ENCODE results near the gene OTOG. TPM values are rescaled to one million over a fixed set of nuclear protein-coding genes. Genes with fewer than 3 reads are reported as not detected.

The OTOG gene
- total RNA-seq, 1 experiment from 2014 or later = 0.35 TPM

- Histone ChIP-seq H3K79me2 (ENCODE audit: insufficient read depth, low read length) (no peaks in the 10 kb centered on the region), H2AFZ (ENCODE audit: low read length) (no peak overlapping the region), H2BK12ac (ENCODE audit: insufficient read length, low read depth, low read length) (no peak overlapping the region), H3K14ac (ENCODE audit: insufficient read depth, low read length) (no peak overlapping the region), H3K18ac (ENCODE audit: insufficient read length, low read depth, low read length) (no peak overlapping the region), H3K9ac (ENCODE audit: extremely low read depth, insufficient read length, low read length) (no peak overlapping the region), H3K79me1 (ENCODE audit: insufficient read depth, low read depth, low read length, poor library complexity, severe bottlenecking) (no peaks in the 10 kb centered on the region), H3T11ph (ENCODE audit: low read length) (no peak overlapping the region), H4K20me1 (ENCODE audit: control insufficient read depth, insufficient read depth, insufficient read length) (peaks cover 2% of the 10 kb centered on the region), H4K5ac (ENCODE audit: insufficient read length, low read depth, low read length) (no peak overlapping the region), H4K91ac (ENCODE audit: insufficient read length, low read depth, low read length) (no peak overlapping the region), H2BK120ac (ENCODE audit: low read depth, low read length, poor library complexity, severe bottlenecking) (no peak overlapping the region), H4K8ac (replicated peaks; ENCODE audit: insufficient read length, low read depth, low read length) (no peak overlapping the region), H2BK20ac (ENCODE audit: low read depth, low read length, poor library complexity, severe bottlenecking) (no peak overlapping the region), H3K9me3 (ENCODE audit: control insufficient read depth, low read depth, low read length) (no peaks in the 10 kb centered on the region), H3K4me1 (ENCODE audit: insufficient read depth, low read length) (no peaks in the 10 kb centered on the region), H3K23me2 (ENCODE audit: insufficient read length, low read depth, low read length, poor library complexity, severe bottlenecking) (no peaks in the 10 kb centered on the region), H3K56ac (ENCODE audit: insufficient read length, low read depth, low read length) (no peak overlapping the region), H3K4me2 (ENCODE audit: insufficient read depth, insufficient read length, low read length) (no peak overlapping the region), H3K27ac (ENCODE audit: insufficient read length, low read depth, low read length) (no peak overlapping the region), H3K27me3 (ENCODE audit: insufficient read depth, low read length) (no peaks in the 10 kb centered on the region), H2AK5ac (ENCODE audit: insufficient read length, low read length) (no peak overlapping the region), H3K4ac (ENCODE audit: low read depth, low read length) (no peak overlapping the region), H2BK5ac (ENCODE audit: insufficient read length, low read length) (no peak overlapping the region), H3K23ac (ENCODE audit: insufficient read length, low read depth, low read length) (no peak overlapping the region), H2BK15ac (ENCODE audit: low read depth, low read length) (no peak overlapping the region)
- Mint-ChIP-seq H3K36me3 (ENCODE audit: insufficient read depth in 1 of 3, low read depth in 3 of 3) (no peaks in the 10 kb centered on the region), H3K27ac (peak overlapping the region in 1 of 3 experiments; percentile 42; a peak in 2 of 7 replicates), H3K4me3 (no peak overlapping the region), H3K27me3 (ENCODE audit: low read depth) (peaks cover 22% of the 10 kb centered on the region), H3K4me1 (peaks cover 12 to 20% of the 10 kb centered on the region in 2 experiments), H3K9me3 (no peaks in the 10 kb centered on the region)
- no peak for DNase-seq
- no CpG with 5 or more reads among the region's 17 CpGs for WGBS (ENCODE audit: extremely low coverage, insufficient read length, low lambda C conversion rate)
- TF ChIP-seq CTCF (conservative IDR thresholded peaks at IDR 0.05) = no peak
These were observed 58.6 kb downstream of the OTOG start for GRCh38 chr11:17605651-17606122.
